ENCODE results near the gene HINT3. TPM values are rescaled to one million over a fixed set of nuclear protein-coding genes. Genes with fewer than 3 reads are reported as not detected.

HINT3 gene
- total and polyA plus RNA-seq, 2 of the 13 experiments (the other 11 are each of a cell fraction or from before 2014, with no cell fraction given): 3.1 to 22.8 TPM

GRCh38 chr6:125918681-125919566, 37.6 kb upstream of the HINT3 start (continued):
- no peak for TF ChIP-seq NFIB (CRISPR knock-in tag; IDR thresholded peaks at IDR 0.05; ENCODE audit: borderline replicate concordance)
- TF ChIP-seq ZBTB49 (CRISPR knock-in tag; IDR thresholded peaks at IDR 0.05; ENCODE audit: borderline replicate concordance): no peak
- TF ChIP-seq ETV5 (CRISPR knock-in tag; IDR thresholded peaks at IDR 0.05; ENCODE audit: borderline replicate concordance): peak; percentile 76; the same call in 1 of the 2 replicates
- TF ChIP-seq GLI4 (CRISPR knock-in tag; IDR thresholded peaks at IDR 0.05; ENCODE audit: borderline replicate concordance): no peak
- TF ChIP-seq PTBP1 (IDR thresholded peaks at IDR 0.05; ENCODE audit: low read depth, low read length, poor library complexity, severe bottlenecking): no peak
- no peak for TF ChIP-seq ZNF232 (CRISPR knock-in tag; IDR thresholded peaks at IDR 0.05; ENCODE audit: borderline replicate concordance)
- TF ChIP-seq ZMYM3 (CRISPR knock-in tag; IDR thresholded peaks at IDR 0.05): no peak
- no peak for TF ChIP-seq SCMH1 (CRISPR knock-in tag; IDR thresholded peaks at IDR 0.05; ENCODE audit: borderline replicate concordance)
- peak; percentile 81 for TF ChIP-seq PAXIP1 (CRISPR knock-in tag; conservative IDR thresholded peaks at IDR 0.05)
- TF ChIP-seq SRY (CRISPR knock-in tag; IDR thresholded peaks at IDR 0.05): no peak
- TF ChIP-seq HOMEZ (CRISPR knock-in tag; IDR thresholded peaks at IDR 0.05; ENCODE audit: low read depth): peak; percentile 85
- peak; percentile 34; the same call in 1 of the 2 replicates for TF ChIP-seq PATZ1 (CRISPR knock-in tag; IDR thresholded peaks at IDR 0.05)
- TF ChIP-seq ZNF614 (CRISPR knock-in tag; IDR thresholded peaks at IDR 0.05; ENCODE audit: borderline replicate concordance): peak; percentile 85
- peak; percentile 53; the same call in 1 of the 2 replicates for TF ChIP-seq YEATS4 (CRISPR knock-in tag; IDR thresholded peaks at IDR 0.05; ENCODE audit: borderline replicate concordance)
- peak; percentile 38 to 39; a peak in 2 of 4 replicates for TF ChIP-seq HMGXB4 (CRISPR knock-in tag; IDR thresholded peaks at IDR 0.05; ENCODE audit: borderline replicate concordance in 1 of 2, low read depth in 1 of 2)
